Medulla oblongata (tissue), 1 donor: ENCODE measurements around the gene ACOT11.
A peak's percentile ranks its signal among the peaks of the same experiment; 100 is the strongest.
"Not testable (repeated sequence)": the region's sequence is repeated elsewhere in the genome, so short reads cannot be mapped to it uniquely, and the experiment has no call there.

Experiments
- DNase-seq: peaks from one replicate; pipeline ENCODE4 v3.0.0-alpha.2; 2015; ENCODE audit errors: extremely low spot score

The ACOT11 gene

DNA sequence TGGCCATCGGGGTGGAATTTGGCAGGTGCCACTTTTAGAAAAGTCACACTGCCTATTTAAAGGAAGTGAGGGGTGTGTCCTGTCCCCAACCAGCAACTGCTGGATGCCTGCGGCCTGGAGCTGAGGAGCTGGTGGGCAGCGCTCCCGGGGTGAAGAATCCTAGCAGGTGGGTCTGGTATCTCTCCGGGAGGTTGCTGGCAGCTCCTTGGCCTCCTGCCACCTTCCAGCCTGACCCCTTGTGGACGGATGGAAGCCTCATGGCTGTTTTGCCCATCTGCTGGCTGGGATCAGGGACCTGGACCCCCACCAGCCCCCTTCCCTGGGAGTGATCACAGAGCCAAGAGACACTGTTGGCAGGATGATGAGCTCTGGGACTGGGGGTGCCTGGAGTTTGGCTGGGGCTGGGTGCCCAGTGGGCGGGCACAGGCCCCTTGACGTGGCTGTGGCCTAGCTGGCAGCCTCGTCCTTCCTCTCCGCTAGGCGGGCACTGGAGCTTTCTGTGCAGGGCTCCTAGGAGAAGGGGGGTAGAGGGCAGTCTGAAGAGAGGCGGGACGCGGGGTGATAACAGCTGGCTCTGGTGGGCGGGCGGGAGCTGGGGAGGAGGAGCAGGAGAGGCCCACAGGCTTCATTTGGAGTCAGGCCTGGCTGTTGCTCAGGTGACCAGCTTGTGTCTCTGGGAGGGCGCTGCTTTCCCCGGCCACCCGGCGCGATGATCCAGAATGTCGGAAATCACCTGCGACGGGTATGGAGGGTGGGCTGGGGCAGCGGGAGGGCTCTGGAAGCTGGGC, at the start of gene ACOT11:
TSS of gene ACOT11 (plus strand) at position 628 of the 788 bp plus-strand sequence. CDS start at position 710, 82 bp downstream.
- DNase-seq: peak; percentile 91

DNA sequence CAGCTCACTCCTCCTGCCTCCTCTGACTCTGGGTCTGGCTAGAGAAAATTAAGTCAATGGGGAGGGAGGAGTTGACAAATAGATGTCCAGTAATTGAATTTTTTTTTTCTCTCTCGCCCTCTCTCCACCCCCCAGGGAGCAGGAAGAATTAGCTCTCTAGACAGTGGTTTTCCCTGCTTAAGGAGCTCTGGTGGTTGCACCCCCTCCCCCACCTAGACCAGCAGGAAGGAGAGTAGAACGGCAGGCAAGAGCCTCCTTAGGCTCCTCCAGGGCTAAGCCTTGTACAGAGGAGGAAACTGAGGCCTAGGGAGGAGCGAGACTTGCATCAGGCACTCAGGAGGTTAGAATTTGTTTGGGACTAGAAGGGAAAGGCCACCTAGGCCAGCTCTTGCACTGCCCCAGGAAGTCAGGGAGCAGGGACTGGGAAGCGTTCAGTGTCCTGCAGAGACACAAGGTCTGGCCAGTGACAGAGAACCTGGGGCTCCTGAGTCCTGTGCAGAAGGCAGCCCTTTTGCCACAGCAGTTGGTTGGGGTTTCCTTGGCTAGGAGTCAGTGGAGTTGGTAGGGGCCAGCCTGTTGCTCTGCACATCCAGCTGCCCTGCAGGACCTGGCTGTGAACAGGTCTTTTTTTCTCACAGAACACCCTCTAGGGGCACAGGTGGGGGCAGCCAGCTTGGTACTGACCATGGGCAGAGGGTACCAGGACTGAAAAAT, 49.5 kb upstream of the ACOT11 start:
- no peak for DNase-seq

DNA sequence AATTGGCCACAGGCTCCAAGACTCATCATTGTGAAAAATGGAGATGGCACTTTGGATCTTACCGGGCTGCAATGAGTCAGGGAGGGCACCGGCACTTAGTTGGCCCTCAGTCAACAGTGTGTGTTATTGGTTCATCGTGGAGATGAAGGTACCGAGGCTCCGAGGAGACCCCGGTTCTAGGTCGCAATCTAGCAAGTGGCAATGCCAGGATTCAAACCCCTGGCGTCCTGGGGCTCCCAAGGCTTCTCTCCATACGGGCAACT, 49.0 kb upstream of the ACOT11 start:
- DNase-seq: no peak

DNA sequence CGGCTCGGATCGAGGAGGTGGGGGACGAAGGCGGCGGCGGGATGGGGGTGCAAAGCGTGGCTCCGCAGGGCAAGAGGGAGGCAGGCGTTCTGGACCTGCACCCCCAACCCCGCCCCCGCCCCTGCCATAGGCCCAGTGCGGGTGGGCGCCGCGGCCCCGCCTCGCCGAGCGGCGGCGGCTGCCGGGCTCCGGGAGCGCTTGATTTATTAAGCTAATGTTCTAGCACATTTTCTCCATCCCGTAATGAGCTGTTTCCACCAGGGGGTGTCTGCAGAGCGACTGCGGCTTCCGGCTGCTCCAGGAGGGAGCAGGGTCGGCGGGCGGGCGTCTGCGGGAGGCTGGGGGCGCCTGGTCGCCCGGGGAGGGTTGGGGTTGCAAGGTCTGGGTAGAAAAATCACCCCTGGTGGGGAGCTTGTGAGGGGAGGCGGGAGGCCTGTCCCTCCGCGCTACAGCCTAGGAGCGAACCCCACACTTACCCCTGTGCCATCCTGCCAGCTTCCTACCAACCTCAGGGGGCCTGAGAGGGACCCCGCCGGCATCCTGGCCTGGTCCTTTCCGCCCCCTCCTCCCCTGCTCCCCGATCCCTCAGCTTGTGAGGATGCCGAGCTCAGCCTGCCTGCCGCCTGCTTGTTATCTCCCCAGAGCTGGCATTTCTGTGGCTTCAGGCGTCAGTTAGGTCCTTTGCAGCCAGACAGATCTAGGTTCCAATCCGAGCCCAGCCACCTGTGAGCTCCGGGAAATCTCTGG, 48.5 kb upstream of the ACOT11 start:
- DNase-seq: peak; percentile 28

DNA sequence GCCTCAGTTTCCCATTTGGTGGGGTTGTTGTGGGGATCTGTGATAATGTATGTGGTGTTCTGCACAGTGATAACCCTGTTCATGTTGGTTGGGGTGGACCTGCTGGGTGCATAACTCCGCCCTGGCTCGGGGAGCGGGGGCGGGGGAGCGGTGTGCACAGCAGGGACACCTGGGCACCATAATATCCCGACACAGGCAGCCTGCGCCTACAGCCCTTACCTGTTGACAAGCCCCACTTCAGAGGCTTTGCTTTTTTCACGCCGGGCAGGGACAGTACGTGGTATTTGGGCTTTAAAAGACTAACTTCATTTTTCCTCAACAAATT, 48.0 kb upstream of the ACOT11 start:
- no peak for DNase-seq

DNA sequence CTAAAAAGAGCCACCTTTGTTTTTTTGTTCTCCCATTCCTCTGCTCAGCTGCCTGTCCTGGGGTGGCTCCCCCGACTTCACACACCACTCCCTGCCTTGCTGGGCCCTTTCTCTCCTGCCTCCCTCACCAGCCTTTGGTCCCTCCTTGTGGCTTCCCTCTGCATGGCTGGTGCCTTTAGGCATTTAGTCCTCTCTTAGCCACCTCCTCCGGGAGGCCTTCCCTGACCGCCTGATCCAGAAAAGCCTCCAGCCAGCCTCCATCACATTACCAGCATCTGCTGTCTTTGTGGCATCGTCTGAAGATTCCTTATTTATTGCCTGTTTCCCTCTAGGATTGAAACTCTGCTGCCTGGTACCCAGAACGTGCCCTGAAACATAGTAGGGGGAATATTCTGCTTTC, 46.2 kb upstream of the ACOT11 start:
- no peak for DNase-seq

DNA sequence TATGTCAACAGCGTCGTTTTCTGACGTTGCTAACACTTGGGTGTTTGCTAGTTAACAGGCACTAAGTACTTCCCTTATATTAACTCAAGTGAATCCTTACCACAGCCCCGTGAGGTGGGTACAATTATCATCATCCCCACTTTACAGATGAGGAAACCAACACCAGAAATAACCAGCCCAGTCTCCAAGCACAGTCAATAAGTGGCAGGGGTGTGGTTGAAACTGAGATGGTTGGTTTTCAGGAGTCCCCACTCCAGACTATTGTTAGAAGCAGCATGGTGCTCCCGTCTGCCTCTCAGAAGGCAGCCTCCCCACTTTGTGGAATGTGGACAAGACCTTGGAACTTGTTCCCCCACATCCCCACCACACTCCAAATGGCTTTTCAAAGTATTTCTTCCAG, 45.7 kb upstream of the ACOT11 start:
- DNase-seq: no peak

DNA sequence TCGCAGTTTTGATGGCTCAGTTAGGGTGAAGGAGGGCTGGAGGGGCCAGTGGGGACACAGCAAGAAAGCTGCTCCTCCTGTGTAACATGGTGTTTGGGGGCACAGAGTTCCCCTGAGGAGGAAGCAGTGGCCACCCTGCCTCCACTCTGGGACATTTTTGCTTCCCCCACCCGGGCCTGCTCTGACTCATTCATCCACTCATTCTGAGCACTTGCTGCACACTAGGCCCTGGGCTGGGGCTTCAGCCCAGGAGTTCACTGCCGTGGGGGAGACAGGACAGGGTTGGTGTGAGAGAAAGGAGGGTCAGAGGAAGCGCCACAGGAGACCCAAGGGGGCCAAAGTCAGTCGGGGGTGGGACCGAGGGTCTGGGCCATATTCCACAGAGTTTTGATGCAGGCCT, 41.4 kb upstream of the ACOT11 start:
- no peak for DNase-seq

DNA sequence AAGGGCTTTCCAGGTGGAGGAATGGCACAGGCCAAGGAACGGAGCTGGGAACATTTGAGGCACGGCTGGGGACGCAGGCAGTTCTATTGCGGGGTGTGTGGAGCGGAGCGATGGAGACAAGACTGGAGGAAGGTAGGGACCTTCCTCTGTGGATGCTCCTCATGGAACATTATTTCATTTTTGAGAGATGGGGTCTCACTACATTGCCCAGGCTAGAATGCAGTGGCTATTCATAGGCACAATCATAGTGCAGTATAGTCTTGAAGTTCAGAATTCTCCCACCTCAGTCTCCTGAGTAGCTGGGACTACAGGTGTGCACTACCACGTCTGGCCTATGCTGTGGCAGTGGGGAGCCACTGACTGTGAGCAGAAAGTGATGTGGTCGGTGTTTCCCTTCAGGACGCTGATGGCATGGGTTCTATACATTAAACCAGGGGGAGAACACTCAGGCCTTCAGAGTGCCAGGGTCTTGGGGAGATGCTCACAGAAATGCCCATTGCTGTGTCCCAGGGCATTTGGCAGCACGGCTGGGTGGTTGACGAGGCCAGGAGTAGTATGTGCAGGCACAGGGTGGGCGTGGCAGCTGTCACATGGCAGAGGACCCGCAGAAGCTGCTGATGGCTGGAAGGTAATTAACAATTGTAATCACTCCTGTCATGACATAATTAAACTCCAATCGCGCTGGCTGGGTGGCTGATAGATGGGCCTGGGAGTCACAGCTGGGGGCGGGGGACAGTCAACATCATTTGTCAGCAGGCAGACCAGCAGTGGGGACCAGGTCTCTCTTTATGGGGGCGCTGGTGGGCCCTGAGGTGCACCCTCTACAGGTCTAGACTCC, 40.8 kb upstream of the ACOT11 start:
- DNase-seq: no peak

DNA sequence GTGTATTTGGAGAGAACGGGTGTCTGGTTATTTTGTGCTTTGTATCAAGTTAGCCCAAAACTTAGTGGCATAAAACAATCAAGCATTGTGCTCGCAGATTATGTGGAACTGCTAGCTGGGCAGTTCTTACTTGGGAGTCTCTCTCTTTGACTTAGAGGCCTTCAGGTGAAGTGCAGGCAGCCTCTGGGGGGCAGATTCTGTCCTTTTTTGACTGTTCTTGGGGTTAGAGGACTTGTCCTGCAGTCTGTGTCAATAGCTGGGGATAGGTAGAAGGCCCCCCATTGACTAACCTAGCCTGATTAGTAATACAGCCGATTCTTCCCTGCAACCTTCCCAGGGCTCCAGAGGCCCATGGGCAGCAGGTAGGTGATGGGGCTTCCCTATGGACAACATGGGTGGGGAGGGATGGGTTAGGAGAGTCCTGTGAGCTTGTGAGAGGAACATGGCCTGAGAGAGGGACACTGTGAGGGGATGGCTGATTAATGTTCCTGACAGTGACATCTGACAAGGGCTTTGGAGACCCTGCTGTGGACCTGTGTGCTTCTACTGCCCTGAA, 37.2 kb upstream of the ACOT11 start:
- DNase-seq: no peak

DNA sequence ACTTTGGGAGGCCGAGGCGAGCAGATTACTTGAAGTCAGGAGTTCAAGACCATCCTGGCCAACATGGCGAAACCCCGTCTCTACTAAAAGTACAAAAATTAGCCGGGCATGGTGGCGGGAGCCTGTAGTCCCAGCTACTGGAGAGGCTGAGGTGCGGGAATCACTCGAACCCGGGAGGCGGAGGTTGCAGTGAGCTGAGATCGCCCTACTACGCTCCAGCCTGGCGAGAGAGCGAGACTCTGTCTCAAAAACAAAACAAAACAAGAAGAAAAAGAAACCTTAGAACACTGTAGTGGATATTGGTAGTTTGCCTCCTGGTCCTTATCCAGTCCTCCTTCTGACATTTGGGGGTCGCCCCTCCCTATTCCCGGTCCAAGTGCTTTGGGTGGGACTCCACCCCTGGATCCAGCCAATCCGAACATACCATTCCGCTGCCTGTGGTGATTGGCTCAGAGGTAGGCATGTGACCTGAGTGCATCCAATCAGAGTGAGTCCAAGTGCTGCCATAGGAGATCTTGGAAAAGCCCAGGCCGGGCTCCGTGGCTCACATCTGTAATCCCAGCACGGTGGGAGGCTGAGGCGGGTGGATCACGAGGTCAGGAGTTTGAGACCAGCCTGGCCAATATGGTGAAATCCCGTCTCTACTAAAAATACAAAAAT, 34.0 kb upstream of the ACOT11 start:
- DNase-seq: not testable (repeated sequence)

DNA sequence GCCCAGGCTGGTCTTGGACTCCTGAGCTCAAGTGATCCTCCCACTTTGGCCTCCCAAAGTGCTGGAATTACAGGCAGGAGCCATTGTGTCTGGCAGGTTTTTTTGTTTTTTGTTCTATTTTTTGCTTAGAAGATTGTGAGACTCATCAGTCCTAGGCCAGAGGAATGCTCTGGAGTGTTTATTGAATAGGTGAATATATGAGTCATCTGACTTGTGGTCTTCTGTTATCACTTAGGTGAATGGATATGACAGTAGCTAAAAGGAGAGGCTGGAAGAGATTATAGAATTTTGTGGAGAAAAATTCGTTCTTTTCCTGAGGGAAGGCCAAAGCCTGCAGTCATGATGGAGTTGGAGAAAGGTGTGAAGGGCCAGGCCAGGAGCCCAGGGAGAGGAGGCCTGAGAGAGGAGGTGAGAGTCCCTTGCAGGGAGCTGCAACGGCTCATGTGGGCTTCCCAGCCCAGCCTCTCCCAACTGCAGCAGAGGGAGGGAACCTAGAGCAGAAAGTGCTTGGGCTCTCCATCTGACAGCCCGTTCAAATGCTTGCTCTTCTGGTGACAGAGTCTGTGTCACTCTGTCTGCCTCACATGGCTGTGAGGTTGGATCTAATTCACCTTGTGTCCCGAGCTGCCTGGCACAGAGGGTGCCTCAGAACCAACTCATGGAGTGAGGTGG, 31.6 kb upstream of the ACOT11 start:
- DNase-seq: no peak

DNA sequence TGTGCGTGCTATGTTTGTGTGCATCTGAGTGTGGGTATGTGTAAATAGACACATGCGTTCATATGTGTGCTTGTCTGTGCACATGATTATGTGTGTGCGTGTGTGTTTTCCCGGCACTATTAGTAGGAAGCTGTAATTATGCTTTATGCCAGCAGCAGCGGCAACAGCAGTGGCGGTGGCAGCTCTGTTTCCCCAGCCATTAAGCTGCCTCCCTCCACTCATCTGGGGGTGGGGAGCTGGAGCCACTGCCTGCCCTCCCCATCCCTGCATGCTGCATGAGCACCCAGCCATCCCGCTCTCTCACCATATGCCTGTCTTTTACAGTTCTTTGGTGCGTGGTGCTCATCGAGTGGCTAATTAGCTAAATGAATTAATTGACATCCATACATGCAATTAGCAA, 30.5 kb upstream of the ACOT11 start:
- no peak for DNase-seq

DNA sequence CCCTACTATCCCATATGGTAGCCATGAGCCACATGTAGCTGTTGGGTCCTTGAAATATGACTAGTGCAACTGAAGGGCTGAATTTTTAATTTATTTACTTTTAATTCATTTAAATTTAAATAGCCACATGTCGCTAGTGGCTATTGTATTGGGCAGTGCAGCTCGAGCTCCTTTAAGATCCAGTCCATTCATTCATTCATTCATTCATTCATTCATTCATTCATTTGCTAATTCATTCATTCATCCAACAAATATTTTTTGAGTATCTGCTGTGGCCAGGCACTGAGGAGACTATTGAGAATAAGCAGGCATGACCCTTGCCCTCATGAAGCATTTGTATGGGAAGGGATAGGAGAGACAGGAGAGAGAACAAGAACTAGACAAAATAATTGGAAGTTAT, 29.5 kb upstream of the ACOT11 start:
- DNase-seq: no peak

DNA sequence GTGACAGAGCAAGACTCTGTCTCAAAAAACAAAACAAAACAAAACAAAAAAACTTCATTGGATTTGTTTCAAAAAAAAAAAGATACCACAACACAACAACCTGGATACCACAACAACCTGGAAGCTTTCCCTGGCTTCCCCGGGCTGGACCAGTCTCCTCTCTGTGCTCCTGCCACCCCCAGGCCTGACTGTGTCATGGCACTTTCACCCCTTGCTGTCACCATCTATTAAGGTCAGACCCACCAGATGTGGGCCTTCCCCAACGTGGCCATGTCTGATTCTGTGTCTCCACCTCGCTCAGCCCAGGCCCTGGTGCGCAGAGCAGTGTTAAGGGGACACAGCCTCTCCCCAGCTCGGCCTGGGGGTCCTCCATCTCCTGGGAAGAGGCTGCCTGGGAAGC, 28.3 kb upstream of the ACOT11 start:
- no peak for DNase-seq

DNA sequence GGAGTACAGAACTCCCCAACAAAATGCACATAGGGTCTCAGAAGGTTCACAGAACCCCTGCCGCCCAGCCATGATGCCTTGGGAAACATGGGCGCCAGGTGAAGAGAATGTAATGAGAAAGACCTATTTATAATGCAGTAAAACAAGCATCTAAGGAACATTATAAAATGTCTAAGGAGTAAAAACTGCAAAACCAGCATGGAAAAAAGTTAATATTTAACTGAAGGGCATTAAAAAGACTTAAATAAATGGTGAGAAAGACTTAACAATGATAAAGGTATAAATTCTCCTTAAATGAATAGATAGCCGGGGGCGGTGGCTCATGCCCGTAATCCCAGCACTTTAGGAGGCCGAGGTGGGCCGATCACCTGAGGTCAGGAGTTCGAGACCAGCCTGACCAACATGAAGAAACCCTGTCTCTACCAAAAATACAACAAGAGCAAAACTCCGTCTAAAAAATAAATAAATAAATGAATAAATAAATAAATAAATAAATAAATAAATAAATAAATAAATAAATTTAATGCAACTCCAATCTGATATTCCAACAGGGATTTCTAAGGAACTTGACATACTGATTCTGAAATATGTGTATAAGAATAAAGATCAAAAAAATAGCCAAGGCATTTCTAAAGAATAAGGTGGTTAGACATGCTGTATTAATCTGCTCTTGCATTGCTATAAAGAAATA, 27.3 kb upstream of the ACOT11 start:
- no peak for DNase-seq

DNA sequence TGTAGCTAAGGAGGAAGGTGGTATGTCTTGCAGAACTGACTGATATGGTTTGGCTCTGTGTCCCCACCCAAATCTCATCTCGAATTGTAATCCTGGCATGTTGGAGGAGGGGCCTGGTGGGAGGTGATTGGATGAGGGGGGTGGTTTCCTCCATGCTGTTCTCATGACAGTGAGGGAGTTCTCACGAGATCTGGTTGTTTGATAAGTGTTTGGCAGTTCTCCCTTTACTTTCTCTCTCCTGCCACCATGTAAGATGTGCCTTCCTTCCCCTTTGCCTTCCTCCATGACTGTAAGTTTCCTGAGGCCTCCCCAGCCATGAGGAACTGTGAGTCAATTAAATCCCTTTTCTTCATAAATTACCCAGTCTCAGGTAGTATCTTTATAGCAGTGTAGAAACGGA, 21.5 kb upstream of the ACOT11 start:
- not testable (repeated sequence) for DNase-seq

DNA sequence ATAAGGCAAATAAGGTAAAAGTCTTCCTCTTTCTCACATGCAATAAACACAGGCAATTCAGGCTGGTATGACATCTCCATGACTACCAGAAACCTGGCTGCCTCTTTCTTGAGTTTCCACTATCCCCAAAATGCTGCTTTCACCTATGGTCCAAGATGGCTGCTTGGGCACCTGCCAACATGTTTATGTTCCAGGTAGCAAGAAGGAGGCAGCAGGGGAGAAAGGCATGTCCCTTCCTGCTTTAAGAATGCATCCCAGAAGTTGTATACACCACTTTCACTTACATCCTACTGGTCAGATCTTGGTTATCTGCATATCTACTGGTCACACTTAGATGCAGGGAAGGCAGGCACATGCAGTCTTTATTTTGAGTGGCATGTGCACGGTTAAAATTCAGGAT, 19.4 kb upstream of the ACOT11 start:
- DNase-seq: no peak

DNA sequence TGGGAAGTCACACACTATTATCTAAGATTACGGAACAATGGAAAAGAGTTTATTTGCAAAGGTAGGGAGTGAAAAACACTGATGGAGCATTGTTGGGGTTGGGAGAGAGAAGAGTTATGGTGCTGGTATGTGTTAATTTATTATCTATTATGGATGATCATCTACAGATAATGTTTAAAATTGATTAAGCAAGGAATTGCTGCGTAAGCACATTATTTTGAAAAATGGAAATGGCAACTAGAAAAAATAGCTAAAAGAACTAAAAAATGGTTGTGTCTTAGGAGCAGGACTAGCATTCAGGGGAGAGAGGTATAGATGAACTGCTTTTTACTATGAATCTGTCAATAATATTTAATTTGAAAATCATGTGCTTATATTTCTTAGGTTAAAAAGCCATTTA, 16.0 kb upstream of the ACOT11 start:
- DNase-seq: no peak

DNA sequence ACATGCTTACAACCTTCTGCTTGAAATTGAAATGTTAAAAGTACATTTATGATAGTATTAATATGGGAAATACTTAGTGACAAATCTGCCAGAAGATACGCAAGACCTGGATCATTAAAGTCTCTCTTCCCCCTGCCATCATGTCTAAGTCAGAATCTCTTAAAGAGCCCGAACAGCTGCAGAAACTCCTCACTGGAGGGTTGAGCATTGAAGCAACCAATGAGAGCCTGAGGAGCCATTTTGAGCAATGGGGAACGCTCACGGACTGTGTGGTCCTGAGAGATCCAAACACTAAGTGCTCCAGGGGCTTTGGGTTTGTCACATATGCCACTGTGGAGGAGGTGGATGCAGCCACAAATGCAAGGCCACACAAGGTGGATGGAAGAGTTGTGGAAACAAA, 11.4 kb upstream of the ACOT11 start:
- DNase-seq: not testable (repeated sequence)
